Sciatic nerve (tissue), 2 donors: ENCODE data around the gene SEC11A. TPM values are rescaled to one million over a fixed set of nuclear protein-coding genes. Genes with fewer than 3 reads are reported as not detected.
"Not testable (repeated sequence)": the region's sequence is repeated elsewhere in the genome, so short reads cannot be mapped to it uniquely, and the experiment has no call there.

ENCODE experiments used
- ATAC-seq: fragments of 200-7000 bp; cut with Tn5 transposase; one replicate; pipeline ENCODE4 v1.9.1; 2020; ENCODE audit warnings: mild to moderate bottlenecking, moderate library complexity
- DNase-seq: peaks from one replicate; pipeline ENCODE4 v3.0.0-alpha.2; 2020; ENCODE audit warnings: low spot score
- intact Hi-C: fragments of 100-400 bp; cut with DNase I; formaldehyde crosslinking; loops from one replicate; pipeline ENCODE4 v1.14.2; 2022
- total RNA-seq: library from RNA; stranded (reverse); fragmentation: NEBNext Ultra II Directional; extraction: Animal tissue kit (Norgen Biotek cat#: 25700); gene quantifications from one replicate; pipeline ENCODE4 v1.2.1, GENCODE V29; 2021
- donor health status: DM: no; HTN: no; CAD: no.
- donor health status: DM: no; HTN: no; CAD: no.

Gene SEC11A
- total RNA-seq, 1 donor from 2014 or later, result 119 TPM

DNA sequence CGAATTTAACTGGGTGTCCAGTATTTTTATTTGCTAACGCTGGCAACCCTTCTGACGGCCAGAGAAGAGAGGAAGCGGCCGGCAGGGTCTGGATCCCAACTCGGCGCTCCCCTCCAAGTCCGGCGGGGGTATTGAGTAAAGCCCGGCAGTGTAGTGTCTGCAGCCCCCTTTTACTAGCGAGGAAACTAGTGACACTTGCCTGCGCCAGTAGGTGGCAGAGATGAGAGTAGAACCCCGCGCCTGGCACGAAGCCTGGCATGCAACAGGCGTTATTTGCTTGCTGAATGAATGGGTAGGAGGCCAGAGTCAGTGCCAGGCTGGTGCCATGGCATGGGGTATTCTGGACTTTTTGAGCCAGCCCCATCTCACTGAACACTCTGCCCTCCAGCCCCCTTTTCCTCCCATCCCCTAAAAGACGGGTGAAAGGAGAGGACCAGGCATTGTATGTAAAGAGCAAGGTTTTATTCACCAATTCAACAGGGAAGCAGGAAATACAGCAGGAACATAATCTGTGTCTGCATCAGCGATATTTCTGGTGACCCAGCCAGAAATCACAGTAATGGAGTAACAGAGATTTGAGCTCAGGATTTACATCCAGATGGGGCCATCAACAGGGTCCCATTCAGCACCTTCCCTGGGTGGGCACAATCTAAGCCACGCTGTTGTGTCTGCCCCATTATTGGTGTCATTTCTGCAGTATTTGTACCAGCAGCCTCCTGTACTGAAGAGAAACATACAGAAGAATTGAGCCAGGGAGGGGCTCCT, 61.1 kb downstream of the SEC11A start:
- peak; percentile 62 for ATAC-seq
- peak; percentile 85 for DNase-seq
- intact Hi-C loops, result loop anchor here (5.0 kb wide), 1 partner anchor 653 kb away; no protein-coding TSS in a partner anchor

DNA sequence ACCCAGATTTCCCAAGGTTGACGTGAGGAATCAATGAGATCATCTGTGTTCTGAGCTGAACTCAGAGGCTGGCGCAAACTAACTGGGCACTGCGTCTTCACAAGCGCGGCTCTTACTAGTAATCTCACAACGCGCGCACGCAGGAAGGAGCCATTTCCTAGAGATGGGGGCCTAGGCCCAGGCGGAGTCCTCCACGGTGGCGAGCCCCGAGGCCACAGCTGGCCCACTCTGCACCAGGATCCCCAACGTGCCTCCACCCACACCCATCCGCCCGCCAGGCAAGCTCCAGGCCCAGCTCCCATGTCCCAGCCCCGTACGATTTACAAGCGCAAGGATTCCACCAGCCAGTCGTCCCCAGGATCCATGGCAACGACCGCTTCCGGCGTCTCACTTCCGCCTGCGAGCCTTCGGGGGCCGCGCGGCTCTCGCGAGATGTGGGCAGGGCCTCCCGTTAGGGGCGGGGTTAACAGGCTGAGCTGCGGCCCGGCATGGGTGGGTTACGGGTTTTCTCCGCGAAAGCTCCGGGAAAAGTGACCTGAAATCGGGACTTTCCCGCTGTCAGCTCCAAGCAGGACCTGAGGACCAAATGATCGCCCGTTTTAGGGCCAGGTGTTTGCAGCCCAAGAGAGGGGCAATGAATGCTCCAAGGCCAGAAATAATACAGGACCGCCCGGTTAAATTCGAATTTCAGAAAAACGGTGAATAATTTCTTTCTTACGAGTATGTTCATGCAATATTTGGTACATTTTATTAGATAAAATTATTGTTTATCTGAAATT, 61.8 kb downstream of the SEC11A start, which contains the start of gene WDR73:
Gene WDR73 (minus strand): TSS at position 374 of the 779 bp plus-strand sequence. CDS start 9 bp downstream, at position 365.
- intact Hi-C loops, result no loop called here
- DNase-seq, result peak; percentile 99
- ATAC-seq, result peak; percentile 98

DNA sequence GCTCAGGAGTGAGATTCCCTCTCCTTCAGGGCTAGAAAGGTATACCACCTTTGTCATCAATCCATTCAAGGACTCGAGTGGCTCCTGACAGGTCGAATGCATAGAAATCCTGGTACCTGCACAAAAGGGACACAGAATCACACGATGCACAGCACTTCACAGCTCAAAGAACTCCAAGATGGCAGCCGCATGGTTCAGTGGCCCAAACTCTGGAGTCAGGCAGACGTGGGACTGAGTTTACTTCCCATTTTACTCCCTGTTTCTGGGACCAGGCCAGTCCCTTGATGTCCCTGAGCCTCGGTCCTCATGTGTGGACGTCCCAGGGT, 62.4 kb downstream of the SEC11A start:
- DNase-seq, result no peak
- ATAC-seq, result no peak
- intact Hi-C loops, result no loop called here

DNA sequence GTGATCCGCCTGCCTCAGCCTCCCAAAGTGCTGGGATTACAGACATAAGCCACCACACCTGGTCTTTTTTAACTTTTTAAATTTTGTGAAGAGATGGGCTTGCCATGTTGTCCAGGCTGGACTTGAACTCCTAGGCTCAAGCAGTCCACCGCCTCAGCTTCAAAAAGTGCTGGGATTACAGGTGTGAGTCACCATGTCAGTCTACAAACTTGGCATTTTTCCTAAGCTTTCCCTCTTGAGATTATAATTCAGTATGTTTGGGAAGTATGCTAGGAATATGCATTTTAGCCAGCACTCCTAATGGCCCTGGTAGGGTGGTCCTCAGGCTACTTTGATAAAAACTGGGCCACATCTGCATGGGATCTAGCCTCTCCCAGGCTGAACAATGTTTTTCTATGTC, 66.2 kb downstream of the SEC11A start:
- no peak for ATAC-seq
- intact Hi-C loops, result no loop called here
- no peak for DNase-seq

DNA sequence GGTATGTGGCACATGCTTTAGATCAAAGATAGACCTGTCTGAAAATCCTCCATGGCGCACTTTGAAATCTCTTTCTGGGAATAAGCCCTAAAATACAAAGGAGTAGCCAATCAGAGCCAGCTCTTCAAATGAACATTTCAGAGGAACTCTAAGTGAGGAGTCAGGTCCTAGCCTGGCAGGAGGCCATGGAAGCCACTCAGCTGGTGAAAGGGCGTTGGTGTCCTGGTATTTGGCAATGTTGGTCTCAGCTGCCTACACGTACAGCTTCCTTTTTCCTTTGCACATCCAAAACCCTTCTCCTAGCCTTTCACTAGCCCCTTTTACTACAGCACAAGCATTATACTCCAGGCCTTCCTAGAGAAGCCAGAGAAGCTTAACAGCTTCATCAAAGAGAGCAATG, 67.4 kb downstream of the SEC11A start:
- ATAC-seq, result no peak
- intact Hi-C loops, result no loop called here
- DNase-seq, result no peak

DNA sequence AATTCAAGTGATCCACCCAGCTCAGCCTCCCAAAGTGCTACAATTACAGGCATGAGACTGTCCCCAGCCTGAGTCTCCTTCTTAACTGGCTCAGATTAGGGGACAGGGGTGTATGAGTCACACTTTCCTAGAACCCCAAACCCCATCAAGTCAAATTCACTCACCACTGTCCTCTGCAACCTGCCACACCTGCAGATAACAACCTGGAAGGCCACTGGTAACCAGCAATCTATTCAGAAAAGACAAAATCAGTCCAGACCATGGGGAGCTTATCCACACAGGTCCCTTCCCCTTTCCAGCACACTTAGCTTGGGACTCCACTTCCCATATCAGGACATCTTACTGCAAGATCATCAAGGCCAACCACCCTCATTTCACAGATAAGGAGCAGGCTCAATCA, 68.2 kb downstream of the SEC11A start:
- intact Hi-C loops, result no loop called here
- no peak for ATAC-seq
- DNase-seq, result no peak

DNA sequence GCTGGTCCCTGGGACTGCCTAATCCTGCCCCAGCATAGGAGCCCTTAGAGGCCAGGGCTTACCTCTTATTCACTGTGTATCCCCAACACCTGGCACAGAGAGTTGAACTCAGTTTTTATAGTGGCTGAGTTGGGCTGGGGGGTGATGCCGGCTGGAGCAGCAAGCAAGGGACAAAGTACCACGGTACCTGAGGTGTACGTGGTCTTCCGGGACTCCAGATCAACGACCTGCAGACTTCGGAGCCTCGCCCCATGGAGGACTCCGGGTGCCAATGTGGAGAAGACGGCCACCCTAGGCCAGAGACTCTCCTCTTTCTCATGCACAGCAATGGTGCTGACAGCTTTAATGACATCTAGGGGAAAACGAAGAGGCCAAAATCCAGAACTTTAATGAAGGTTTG, 69.9 kb downstream of the SEC11A start:
- intact Hi-C loops, result no loop called here
- no peak for ATAC-seq
- DNase-seq, result peak; percentile 48

DNA sequence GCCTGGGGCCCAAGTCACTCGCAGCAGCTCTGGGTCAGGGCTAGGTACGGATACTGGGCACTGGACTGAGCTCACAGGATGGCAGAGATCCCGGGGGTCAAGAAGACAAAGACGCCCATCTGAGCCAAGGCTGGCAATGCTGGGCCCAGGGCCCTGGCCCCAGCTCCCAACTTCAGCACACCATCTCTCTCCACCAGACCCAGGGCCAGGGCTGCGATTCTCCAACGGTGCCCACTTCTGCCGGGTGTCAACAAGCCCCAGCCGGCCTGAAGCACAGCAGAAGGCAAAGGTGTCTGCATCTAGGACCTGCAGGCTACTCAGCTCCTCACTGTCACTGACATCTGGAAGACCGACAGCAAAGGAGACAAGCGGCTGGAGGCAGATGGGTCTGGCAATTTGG, 70.4 kb downstream of the SEC11A start:
- DNase-seq (peak; percentile 55), ATAC-seq (no peak)
- intact Hi-C loops, result no loop called here

DNA sequence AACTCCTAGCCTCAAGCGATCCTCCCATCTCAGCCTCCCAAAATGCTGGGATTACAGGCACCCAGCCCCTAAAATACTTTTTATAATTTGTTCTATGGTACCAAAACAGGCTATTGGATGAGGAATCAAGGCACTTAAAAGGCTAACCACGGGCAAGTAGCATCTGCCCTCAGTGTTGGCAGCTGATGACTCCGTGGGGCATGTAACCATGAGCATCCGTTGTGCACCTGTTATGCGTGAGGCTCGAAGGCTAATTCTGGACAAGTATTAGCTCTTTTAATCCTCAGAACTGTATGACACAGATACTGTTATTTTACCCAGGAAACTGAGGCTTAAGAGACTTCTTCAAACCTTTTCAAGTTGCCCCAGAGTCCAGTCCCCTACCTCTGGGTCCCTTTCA, 72.1 kb downstream of the SEC11A start:
- ATAC-seq, result no peak
- DNase-seq, result peak; percentile 32
- intact Hi-C loops, result no loop called here

DNA sequence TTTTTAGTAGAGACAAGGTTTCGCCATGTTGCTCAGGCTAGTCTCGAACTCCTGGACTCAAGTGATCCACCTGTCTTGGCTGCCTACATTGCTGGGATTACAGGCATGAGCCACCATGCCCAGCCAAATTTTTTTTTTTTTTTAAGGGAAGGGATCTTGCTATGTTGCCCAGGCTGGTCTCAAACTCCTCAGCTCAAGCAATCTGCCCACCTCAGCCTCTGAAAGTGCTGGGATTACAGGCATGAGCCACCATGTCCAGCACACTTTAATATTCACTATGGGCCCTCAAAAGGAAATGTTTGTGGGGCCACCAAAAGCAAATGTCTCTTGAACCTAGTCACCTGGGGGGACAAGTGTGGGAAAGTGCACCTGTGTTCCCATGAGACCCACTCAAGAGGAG, 73.3 kb downstream of the SEC11A start:
- ATAC-seq, DNase-seq, intact Hi-C loops: not testable (repeated sequence)

DNA sequence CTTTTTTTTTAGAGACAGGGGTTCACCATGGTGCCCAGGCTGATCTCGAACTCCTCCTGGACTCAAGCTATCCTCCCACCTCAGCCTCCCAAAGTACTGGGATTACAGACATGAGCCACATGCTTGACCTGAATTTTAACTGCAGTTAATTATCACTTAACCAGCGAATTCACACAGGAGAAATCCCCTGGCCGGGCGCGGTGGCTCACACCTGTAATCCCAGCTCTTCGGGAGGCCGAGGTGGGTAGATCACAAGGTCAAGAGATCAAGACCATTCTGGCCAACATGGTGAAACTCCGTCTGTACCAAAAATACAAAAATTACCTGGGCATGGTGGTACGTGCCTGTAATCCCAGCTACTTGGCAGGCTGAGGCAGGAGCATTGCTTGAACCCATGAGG, 74.1 kb downstream of the SEC11A start:
- ATAC-seq, intact Hi-C loops, DNase-seq: not testable (repeated sequence)

DNA sequence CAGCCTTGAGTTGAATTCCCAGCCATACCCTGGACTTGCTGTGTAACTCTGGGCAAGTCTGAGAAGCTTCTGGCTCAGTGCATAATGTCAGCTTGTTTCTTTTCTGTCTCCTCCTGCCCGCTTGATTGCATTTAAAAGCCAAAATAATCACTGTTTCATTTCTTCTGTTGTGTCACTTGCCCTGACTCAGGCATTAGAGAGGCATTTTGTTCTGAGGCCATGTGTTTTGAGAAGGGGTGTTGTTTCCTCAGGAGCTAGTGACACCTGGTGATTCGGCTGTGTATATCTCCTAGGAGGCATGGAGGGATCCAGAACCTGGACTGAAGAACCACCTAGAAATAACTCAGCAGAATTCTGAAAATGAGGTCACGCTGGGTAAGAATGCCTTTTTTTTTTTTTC, 77.8 kb downstream of the SEC11A start:
- intact Hi-C loops, result no loop called here
- ATAC-seq (no peak), DNase-seq (no peak)

DNA sequence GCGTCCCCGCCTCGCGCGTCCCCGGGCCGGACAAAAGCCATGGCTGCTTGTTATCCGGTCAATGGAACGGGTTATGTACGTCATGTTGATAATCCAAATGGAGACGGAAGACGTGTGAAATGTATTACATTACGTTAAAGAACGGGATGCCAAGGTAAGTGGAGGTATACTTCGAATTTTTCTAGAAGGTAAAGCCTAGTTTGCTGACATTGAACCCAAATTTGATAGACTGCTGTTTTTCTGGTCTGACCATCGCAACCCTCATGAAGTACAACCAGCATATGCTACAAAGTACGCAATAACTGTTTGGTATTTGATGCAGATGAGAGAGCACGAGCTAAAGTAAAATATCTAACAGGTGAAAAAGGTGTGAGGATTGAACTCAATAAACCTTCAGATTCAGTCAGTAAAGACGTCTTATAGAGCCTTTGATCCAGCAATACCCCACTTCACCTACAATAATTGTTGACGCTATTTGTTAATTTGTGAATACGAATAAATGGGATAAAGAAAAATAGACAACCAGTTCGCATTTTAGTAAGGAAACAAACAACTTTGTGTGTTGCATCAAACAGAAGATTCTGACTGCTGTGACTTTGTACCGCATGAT, 81.6 kb downstream of the SEC11A start:
- DNase-seq, result no peak
- ATAC-seq, result no peak
- intact Hi-C loops, result no loop called here

DNA sequence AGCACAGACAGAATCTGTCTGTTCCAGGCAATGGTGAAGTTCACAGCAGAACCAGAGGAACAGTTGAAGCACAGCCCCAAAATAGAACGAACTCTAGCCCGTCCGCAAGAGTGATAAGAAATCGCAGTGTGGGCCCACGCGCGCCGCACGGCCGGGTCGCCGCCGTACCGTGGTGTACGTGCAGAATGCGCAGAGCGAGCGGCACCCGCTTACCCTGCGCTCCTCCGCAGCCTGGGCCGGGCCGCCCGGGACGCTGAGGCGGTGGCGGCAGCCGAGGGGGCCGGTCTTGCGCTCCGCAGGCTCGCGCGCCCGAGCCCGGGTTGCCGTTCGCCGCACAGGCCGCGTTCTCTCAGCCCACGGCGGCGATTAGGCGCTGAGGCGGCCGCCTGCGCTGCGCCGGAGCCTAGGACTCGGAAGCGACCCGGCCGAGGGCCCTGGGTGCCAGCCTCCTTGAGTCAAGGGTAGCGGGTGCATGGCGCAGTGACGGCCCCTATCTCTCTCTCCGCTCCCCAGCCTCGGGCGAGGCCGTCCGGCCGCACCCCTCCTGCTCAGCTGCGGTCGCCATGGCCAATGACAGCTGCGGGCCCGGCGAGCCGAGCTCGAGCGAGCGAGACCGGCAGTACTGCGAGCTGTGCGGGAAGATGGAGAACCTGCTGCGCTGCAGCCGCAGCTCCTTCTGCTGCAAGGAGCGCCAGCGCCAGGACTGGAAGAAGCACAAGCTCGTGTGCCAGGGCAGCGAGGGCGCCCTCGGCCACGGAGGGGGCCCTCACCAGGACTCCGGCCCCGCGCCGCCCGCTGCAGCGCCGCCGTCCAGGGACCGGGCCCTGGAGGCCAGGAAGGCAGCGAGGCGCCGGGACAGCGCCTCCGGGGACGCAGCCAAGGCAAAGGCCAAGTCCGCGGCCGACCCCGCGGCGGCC, 82.4 kb downstream of the SEC11A start:
- DNase-seq, result peak; percentile 81
- intact Hi-C loops, result no loop called here
- peak; percentile 71 for ATAC-seq

DNA sequence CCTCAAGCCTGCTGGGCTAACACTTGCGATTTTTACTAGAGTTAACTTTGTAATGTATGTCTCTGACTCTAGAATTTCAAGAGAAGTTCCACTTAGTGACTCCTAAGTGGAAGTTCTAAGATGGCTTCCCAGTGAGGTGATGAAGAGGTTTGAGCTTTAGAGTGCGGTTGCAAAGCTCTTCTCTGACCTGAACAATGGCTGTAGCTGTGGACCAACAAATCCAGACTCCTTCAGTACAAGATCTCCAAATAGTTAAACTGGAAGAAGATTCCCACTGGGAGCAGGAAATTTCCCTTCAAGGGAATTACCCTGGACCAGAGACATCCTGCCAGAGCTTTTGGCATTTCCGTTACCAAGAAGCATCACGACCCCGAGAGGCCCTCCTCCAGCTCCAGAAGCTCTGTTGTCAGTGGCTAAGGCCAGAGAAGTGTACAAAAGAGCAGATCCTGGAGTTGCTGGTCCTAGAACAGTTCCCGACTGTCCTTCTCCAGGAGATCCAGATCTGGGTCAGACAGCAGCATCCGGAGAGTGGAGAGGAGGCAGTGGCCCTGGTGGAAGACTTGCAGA, 84.2 kb downstream of the SEC11A start:
- ATAC-seq (no peak), DNase-seq (no peak)
- intact Hi-C loops, result no loop called here

DNA sequence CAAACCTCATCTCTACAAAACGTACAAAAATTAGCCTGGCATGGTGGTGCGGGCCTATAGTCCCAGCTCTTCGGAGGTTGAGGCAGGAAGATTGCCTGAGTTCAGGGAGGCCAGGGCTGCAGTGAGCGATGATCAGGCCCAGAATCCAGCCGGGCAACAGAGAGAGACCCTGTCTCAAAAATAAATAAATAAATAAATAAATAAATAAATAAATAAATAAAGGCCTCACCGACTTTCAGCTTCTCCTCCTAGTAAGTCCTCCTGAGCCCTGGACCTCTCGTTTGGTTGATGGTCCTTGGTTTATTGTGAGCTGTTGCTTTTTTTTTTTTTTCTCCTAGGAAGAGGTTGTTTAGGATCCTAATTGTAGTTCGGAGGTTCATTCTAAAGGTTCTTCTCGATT, 86.9 kb downstream of the SEC11A start:
- no peak for DNase-seq
- ATAC-seq, result no peak
- intact Hi-C loops, result no loop called here

DNA sequence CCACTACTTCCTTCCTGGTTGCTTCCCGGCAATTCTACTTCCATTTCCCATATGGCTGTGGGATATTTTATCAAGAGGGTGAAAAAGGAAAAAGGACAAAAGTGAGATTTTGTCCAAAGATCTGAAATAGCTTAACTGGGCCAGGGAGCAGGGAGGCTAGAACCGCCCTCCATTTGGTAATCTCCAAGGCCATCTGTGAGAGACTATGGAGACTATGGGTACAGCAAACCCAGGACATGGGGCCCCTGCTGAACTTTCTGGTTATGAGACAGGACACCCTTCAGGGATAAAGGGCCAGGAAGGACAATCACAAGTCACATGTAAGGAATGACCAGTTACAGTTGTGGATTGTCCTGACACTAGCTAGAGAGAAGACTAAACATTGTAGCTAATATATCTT, 90.8 kb downstream of the SEC11A start:
- intact Hi-C loops, result no loop called here
- ATAC-seq (no peak), DNase-seq (no peak)

DNA sequence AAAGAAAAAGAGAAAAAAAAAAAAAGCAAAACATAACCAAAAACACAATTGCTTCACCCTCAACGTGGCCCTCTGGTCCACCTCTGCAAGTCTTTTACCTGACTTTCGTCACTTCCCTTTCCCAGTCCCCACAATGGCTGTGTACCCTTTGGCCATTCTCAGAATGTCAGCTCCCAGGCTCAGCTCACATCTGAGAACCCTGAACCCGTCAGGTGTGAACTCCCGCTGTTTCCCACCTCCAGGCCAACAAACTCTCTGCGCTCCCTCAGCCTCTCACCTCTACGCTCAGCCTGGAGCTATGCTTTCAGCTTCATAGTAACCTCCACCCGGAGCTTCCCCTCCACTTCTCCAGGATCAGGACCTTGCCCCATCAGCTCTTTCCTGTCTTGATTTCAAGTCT, 91.6 kb downstream of the SEC11A start:
- no peak for DNase-seq
- intact Hi-C loops, result no loop called here
- ATAC-seq, result no peak
